SK-N-SH (cell line): Measurements from ENCODE around the gene KCNK6.

Experiments
- EZH2phosphoT487 ChIP-seq: fragments of 200-600 bp; sonication (generic); IDR thresholded peaks from 2 replicates; pipeline ENCODE4 v1.6.1; 2017; ENCODE audit warnings: low read depth, mixed run types, mild to moderate bottlenecking, antibody characterized with exemption, moderate library complexity, borderline replicate concordance
- RFX5 ChIP-seq: IDR thresholded peaks from 2 replicates; pipeline ENCODE4 v1.6.1; 2012; ENCODE audit warnings: mild to moderate bottlenecking, improper control_type of control experiment, low read length
- TF ChIP-seq, protein P1 (sequence below): IDR thresholded peaks from 2 replicates; pipeline ENCODE4 v1.6.1; 2012; ENCODE audit warnings: mild to moderate bottlenecking, low read depth, low read length, moderate library complexity

DNA sequence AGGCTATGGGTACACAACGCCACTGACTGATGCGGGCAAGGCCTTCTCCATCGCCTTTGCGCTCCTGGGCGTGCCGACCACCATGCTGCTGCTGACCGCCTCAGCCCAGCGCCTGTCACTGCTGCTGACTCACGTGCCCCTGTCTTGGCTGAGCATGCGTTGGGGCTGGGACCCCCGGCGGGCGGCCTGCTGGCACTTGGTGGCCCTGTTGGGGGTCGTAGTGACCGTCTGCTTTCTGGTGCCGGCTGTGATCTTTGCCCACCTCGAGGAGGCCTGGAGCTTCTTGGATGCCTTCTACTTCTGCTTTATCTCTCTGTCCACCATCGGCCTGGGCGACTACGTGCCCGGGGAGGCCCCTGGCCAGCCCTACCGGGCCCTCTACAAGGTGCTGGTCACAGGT lies 6.9 kb downstream of the KCNK6 start:
- TF ChIP-seq, protein P1, sequence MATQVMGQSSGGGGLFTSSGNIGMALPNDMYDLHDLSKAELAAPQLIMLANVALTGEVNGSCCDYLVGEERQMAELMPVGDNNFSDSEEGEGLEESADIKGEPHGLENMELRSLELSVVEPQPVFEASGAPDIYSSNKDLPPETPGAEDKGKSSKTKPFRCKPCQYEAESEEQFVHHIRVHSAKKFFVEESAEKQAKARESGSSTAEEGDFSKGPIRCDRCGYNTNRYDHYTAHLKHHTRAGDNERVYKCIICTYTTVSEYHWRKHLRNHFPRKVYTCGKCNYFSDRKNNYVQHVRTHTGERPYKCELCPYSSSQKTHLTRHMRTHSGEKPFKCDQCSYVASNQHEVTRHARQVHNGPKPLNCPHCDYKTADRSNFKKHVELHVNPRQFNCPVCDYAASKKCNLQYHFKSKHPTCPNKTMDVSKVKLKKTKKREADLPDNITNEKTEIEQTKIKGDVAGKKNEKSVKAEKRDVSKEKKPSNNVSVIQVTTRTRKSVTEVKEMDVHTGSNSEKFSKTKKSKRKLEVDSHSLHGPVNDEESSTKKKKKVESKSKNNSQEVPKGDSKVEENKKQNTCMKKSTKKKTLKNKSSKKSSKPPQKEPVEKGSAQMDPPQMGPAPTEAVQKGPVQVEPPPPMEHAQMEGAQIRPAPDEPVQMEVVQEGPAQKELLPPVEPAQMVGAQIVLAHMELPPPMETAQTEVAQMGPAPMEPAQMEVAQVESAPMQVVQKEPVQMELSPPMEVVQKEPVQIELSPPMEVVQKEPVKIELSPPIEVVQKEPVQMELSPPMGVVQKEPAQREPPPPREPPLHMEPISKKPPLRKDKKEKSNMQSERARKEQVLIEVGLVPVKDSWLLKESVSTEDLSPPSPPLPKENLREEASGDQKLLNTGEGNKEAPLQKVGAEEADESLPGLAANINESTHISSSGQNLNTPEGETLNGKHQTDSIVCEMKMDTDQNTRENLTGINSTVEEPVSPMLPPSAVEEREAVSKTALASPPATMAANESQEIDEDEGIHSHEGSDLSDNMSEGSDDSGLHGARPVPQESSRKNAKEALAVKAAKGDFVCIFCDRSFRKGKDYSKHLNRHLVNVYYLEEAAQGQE, result no peak
- TF ChIP-seq RFX5, result no peak
- TF ChIP-seq EZH2phosphoT487, result no peak
